Measurements from ENCODE around the gene S100A16.

The S100A16 gene

DNA sequence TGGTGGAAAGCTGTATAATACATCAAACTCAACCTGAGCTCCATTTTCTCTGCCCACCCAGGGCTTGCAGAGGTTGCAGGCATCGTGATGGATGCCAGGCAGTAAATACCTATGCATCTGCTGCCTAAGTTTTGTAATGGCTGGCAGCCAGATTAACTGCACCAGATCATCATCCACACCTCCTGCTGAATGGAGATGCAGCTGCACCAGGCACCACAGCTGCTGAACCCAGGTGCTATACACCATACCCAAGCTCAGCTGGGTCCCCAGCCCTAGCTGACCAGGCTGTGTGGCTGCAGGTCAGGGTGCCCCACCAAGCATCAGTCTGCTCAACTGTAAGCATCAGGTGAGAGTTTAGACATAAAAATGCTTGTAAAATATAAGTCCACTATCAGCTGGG is 38.8 kb upstream of the S100A16 start:
- Histone ChIP-seq H3K9me3 (replicated peaks in 1 of 2; ENCODE audit: control insufficient read depth in 2 of 2, insufficient read depth in 1 of 2, low read depth in 1 of 2, low read length in 2 of 2) (no peaks in the 10 kb centered on the region), H3K79me1 (ENCODE audit: low read depth, low read length) (no peaks in the 10 kb centered on the region), H2BK15ac (ENCODE audit: low read length) (no peak overlapping the region), H2AFZ (ENCODE audit: low read length) (no peak overlapping the region), H3K4me2 (ENCODE audit: insufficient read depth, low read length, poor library complexity, severe bottlenecking) (no peak overlapping the region), H3K14ac (ENCODE audit: low read length) (no peak overlapping the region), H3K4me1 (ENCODE audit: control insufficient read depth in 2 of 2, insufficient read depth in 1 of 2, low read depth in 1 of 2, low read length in 2 of 2) (peaks cover 0 to 3% of the 10 kb centered on the region in 2 donors), H3K4me3 (ENCODE audit: low read length in 2 of 2) (peak overlapping the region in 1 of 2 donors; percentile 33), H4K8ac (ENCODE audit: low read depth, low read length) (no peak overlapping the region), H3K36me3 (replicated peaks in 1 of 2; ENCODE audit: control insufficient read depth in 2 of 2, insufficient read depth in 2 of 2, low read length in 2 of 2) (peaks cover 0 to 8% of the 10 kb centered on the region in 2 donors), H2BK120ac (ENCODE audit: low read depth, low read length) (no peak overlapping the region), H2BK12ac (ENCODE audit: low read length) (no peak overlapping the region), H3K18ac (ENCODE audit: low read length) (peak overlapping the region; percentile 8), H3K23ac (ENCODE audit: low read depth, low read length, poor library complexity) (no peak overlapping the region), H3K27me3 (ENCODE audit: control insufficient read depth in 3 of 3, insufficient read depth in 3 of 3, low read depth in 1 of 3, low read length in 3 of 3) (no peaks in the 10 kb centered on the region), H3K4ac (ENCODE audit: low read length) (no peak overlapping the region), H2BK5ac (ENCODE audit: low read length) (no peak overlapping the region), H4K91ac (ENCODE audit: low read depth, low read length, poor library complexity) (no peak overlapping the region), H2AK5ac (ENCODE audit: low read depth, low read length) (peak overlapping the region; percentile 68), H3K9ac (ENCODE audit: low read depth, low read length, poor library complexity) (peak overlapping the region; percentile 12), H3K27ac (replicated peaks; ENCODE audit: low read length) (no peak overlapping the region)
- WGBS, 2 donors (ENCODE audit: extremely low coverage in 2 of 2, insufficient read length in 2 of 2, insufficient replicate concordance in 1 of 2), result no CpG with 5 or more reads among the region's 1 CpG
- DNase-seq (ENCODE audit: low spot score), result no peak

DNA sequence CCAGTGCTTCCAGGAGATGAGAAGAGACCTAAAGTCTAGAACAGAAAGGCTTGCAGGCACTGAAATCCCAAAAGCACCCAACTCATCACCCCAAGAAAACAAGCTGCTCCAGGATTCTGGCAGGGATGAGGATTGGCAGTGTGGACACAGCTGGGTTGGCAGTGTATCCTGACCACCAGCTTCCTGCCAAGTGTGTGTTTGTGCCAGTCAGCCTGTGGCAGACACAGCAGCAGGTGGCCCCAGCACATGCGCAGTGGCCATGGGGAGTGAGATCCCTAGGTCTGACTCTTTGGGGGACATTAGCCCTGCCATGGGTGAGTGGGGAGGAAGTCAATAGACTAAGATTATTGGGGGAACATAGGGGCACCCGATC is 36.9 kb upstream of the S100A16 start:
- Histone ChIP-seq H2AFZ (ENCODE audit: low read length) (no peak overlapping the region), H3K23ac (ENCODE audit: low read depth, low read length, poor library complexity) (no peak overlapping the region), H3K4me2 (ENCODE audit: insufficient read depth, low read length, poor library complexity, severe bottlenecking) (no peak overlapping the region), H3K4ac (ENCODE audit: low read length) (no peak overlapping the region), H2BK120ac (ENCODE audit: low read depth, low read length) (no peak overlapping the region), H2AK5ac (ENCODE audit: low read depth, low read length) (no peak overlapping the region), H3K4me1 (ENCODE audit: control insufficient read depth in 2 of 2, insufficient read depth in 1 of 2, low read depth in 1 of 2, low read length in 2 of 2) (peaks cover 0 to 3% of the 10 kb centered on the region in 2 donors), H3K27ac (replicated peaks; ENCODE audit: low read length) (no peak overlapping the region), H2BK15ac (ENCODE audit: low read length) (no peak overlapping the region), H3K9ac (ENCODE audit: low read depth, low read length, poor library complexity) (no peak overlapping the region), H2BK12ac (ENCODE audit: low read length) (no peak overlapping the region), H3K4me3 (ENCODE audit: low read length in 2 of 2) (peak overlapping the region in 1 of 2 donors; percentile 44), H3K14ac (ENCODE audit: low read length) (no peak overlapping the region), H3K9me3 (replicated peaks in 1 of 2; ENCODE audit: control insufficient read depth in 2 of 2, insufficient read depth in 1 of 2, low read depth in 1 of 2, low read length in 2 of 2) (no peaks in the 10 kb centered on the region), H2BK5ac (ENCODE audit: low read length) (no peak overlapping the region), H4K91ac (ENCODE audit: low read depth, low read length, poor library complexity) (no peak overlapping the region), H3K79me1 (ENCODE audit: low read depth, low read length) (no peaks in the 10 kb centered on the region), H3K18ac (ENCODE audit: low read length) (no peak overlapping the region), H4K8ac (ENCODE audit: low read depth, low read length) (no peak overlapping the region), H3K36me3 (replicated peaks in 1 of 2; ENCODE audit: control insufficient read depth in 2 of 2, insufficient read depth in 2 of 2, low read length in 2 of 2) (peaks cover 11 to 27% of the 10 kb centered on the region in 2 donors), H3K27me3 (ENCODE audit: control insufficient read depth in 3 of 3, insufficient read depth in 3 of 3, low read depth in 1 of 3, low read length in 3 of 3) (no peaks in the 10 kb centered on the region)
- DNase-seq (ENCODE audit: low spot score), result no peak
- no CpG with 5 or more reads among the region's 2 CpGs for WGBS, 2 donors (ENCODE audit: extremely low coverage in 2 of 2, insufficient read length in 2 of 2, insufficient replicate concordance in 1 of 2)

- Histone ChIP-seq H2AFZ (ENCODE audit: low read length) (no peak overlapping the region), H2BK5ac (ENCODE audit: low read length) (peak overlapping the region; percentile 5), H4K8ac (ENCODE audit: low read depth, low read length) (no peak overlapping the region), H3K4ac (ENCODE audit: low read length) (no peak overlapping the region), H3K9me3 (replicated peaks in 1 of 2; ENCODE audit: control insufficient read depth in 2 of 2, insufficient read depth in 1 of 2, low read depth in 1 of 2, low read length in 2 of 2) (no peaks in the 10 kb centered on the region), H3K36me3 (replicated peaks in 1 of 2; ENCODE audit: control insufficient read depth in 2 of 2, insufficient read depth in 2 of 2, low read length in 2 of 2) (peaks cover 12 to 33% of the 10 kb centered on the region in 2 donors), H3K14ac (ENCODE audit: low read length) (no peak overlapping the region), H3K18ac (ENCODE audit: low read length) (no peak overlapping the region), H2BK12ac (ENCODE audit: low read length) (no peak overlapping the region), H3K4me2 (ENCODE audit: insufficient read depth, low read length, poor library complexity, severe bottlenecking) (no peak overlapping the region), H3K79me1 (ENCODE audit: low read depth, low read length) (no peaks in the 10 kb centered on the region), H2BK120ac (ENCODE audit: low read depth, low read length) (no peak overlapping the region), H3K9ac (ENCODE audit: low read depth, low read length, poor library complexity) (no peak overlapping the region), H3K4me3 (ENCODE audit: low read length in 2 of 2) (no peak overlapping the region), H2AK5ac (ENCODE audit: low read depth, low read length) (peak overlapping the region; percentile 12), H2BK15ac (ENCODE audit: low read length) (no peak overlapping the region), H3K4me1 (ENCODE audit: control insufficient read depth in 2 of 2, insufficient read depth in 1 of 2, low read depth in 1 of 2, low read length in 2 of 2) (peaks cover 0 to 3% of the 10 kb centered on the region in 2 donors), H3K27me3 (ENCODE audit: control insufficient read depth in 3 of 3, insufficient read depth in 3 of 3, low read depth in 1 of 3, low read length in 3 of 3) (no peaks in the 10 kb centered on the region), H4K91ac (ENCODE audit: low read depth, low read length, poor library complexity) (no peak overlapping the region), H3K27ac (replicated peaks; ENCODE audit: low read length) (no peak overlapping the region), H3K23ac (ENCODE audit: low read depth, low read length, poor library complexity) (no peak overlapping the region)
- DNase-seq (ENCODE audit: low spot score), result no peak
- WGBS, 2 donors (ENCODE audit: extremely low coverage in 2 of 2, insufficient read length in 2 of 2, insufficient replicate concordance in 1 of 2), result no CpG with 5 or more reads among the region's 3 CpGs
Observed at GRCh38 chr1:153649137-153649862, 36.4 kb upstream of the S100A16 start.

DNA sequence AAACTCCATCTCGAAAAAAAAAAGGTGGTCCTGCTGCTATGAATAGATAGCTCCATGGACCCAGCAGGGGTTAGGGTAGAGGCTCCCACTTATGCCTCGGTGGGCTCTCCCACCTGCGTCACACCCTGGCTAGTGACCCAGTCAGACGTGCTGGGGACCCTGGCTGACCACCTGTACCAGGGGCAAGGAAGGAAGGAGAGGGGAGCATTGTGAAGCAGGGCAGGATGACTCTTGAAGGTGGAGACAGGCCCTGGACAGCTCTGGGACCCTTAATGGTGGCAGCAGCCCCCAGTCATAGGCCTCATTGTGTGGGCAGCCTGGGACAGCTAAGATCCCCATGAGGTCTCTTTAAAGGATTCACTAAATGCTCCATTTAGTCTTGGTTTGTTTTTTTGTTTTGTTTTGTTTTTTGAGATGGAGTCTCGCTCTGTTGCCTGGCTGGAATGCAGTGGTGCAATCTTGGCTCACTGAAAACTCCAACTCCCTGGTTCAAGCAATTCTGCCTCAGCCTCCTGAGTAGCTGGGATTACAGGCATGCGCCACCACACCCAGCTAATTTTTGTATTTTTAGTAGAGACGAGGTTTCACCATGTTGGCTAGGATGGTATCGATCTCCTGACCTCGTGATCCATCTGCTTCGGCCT is 35.2 kb upstream of the S100A16 start:
- no peak overlapping the region for H2AFZ ChIP-seq (ENCODE audit: low read length)
- H3K4ac ChIP-seq (ENCODE audit: low read length), result no peak overlapping the region
- no peak overlapping the region for H2BK15ac ChIP-seq (ENCODE audit: low read length)
- H3K79me1 ChIP-seq (ENCODE audit: low read depth, low read length), result no peaks in the 10 kb centered on the region
- peaks cover 16 to 44% of the 10 kb centered on the region in 2 donors for H3K36me3 ChIP-seq (replicated peaks in 1 of 2; ENCODE audit: control insufficient read depth in 2 of 2, insufficient read depth in 2 of 2, low read length in 2 of 2)
- no peak overlapping the region for H3K9ac ChIP-seq (ENCODE audit: low read depth, low read length, poor library complexity)
- H3K27ac ChIP-seq (replicated peaks; ENCODE audit: low read length), result no peak overlapping the region
- H2BK5ac ChIP-seq (ENCODE audit: low read length), result no peak overlapping the region
- WGBS, 2 donors (ENCODE audit: extremely low coverage in 2 of 2, insufficient read length in 2 of 2, insufficient replicate concordance in 1 of 2), result no CpG with 5 or more reads among the region's 10 CpGs
- no peak overlapping the region for H3K23ac ChIP-seq (ENCODE audit: low read depth, low read length, poor library complexity)
- H4K8ac ChIP-seq (ENCODE audit: low read depth, low read length), result no peak overlapping the region
- no peak overlapping the region for H3K14ac ChIP-seq (ENCODE audit: low read length)
- H2BK120ac ChIP-seq (ENCODE audit: low read depth, low read length), result no peak overlapping the region
- H3K4me2 ChIP-seq (ENCODE audit: insufficient read depth, low read length, poor library complexity, severe bottlenecking), result no peak overlapping the region
- H3K4me1 ChIP-seq (ENCODE audit: control insufficient read depth in 2 of 2, insufficient read depth in 1 of 2, low read depth in 1 of 2, low read length in 2 of 2), result peaks cover 0 to 3% of the 10 kb centered on the region in 2 donors
- H2BK12ac ChIP-seq (ENCODE audit: low read length), result no peak overlapping the region
- H3K4me3 ChIP-seq (ENCODE audit: low read length in 2 of 2), result no peak overlapping the region
- no peak for DNase-seq (ENCODE audit: low spot score)
- no peaks in the 10 kb centered on the region for H3K27me3 ChIP-seq (ENCODE audit: control insufficient read depth in 3 of 3, insufficient read depth in 3 of 3, low read depth in 1 of 3, low read length in 3 of 3)
- H3K9me3 ChIP-seq (replicated peaks in 1 of 2; ENCODE audit: control insufficient read depth in 2 of 2, insufficient read depth in 1 of 2, low read depth in 1 of 2, low read length in 2 of 2), result no peaks in the 10 kb centered on the region
- no peak overlapping the region for H4K91ac ChIP-seq (ENCODE audit: low read depth, low read length, poor library complexity)
- peak overlapping the region; percentile 50 for H3K18ac ChIP-seq (ENCODE audit: low read length)
- no peak overlapping the region for H2AK5ac ChIP-seq (ENCODE audit: low read depth, low read length)

Measured in neuronal stem cell (in vitro differentiated cells).